Measurements from ENCODE around the gene PTPRK. TPM values are rescaled to one million over a fixed set of nuclear protein-coding genes. Genes with fewer than 3 reads are reported as not detected.

PTPRK gene
- total and polyA plus RNA-seq, 2 experiments from 2014 or later = 26.9 to 56.4 TPM

GRCh38 chr6:128188678-128189077 is 331.7 kb downstream of the PTPRK start:
- no peak overlapping the region for H3K27ac ChIP-seq (ENCODE audit: low read depth)
- peak; percentile 32 for DNase-seq (ENCODE audit: low spot score)
- H3K36me3 ChIP-seq (ENCODE audit: insufficient read depth) = no peaks in the 10 kb centered on the region
- Mint-ChIP-seq H3K4me3 (no peak overlapping the region), H3K27ac (no peak overlapping the region), H3K4me1 (peaks cover 3% of the 10 kb centered on the region; the same call in 2 of the 3 replicates), H3K27me3 (ENCODE audit: insufficient read depth, low read depth, poor library complexity) (peaks cover 2% of the 10 kb centered on the region), H3K9me3 (no peaks in the 10 kb centered on the region), H3K36me3 (ENCODE audit: low read depth) (no peaks in the 10 kb centered on the region)
- no peaks in the 10 kb centered on the region; the same call in 1 of the 2 replicates for H3K4me1 ChIP-seq (ENCODE audit: insufficient read depth)
- no peaks in the 10 kb centered on the region for H3F3A ChIP-seq (replicated peaks; ENCODE audit: low read depth)
- no peak overlapping the region for H3K4me2 ChIP-seq
- H3K4me3 ChIP-seq = no peak overlapping the region
- TF ChIP-seq ZNF462 (CRISPR knock-in tag; IDR thresholded peaks at IDR 0.05) (peak; percentile 57; the same call in 1 of the 2 replicates), CTCF (conservative IDR thresholded peaks at IDR 0.05; ENCODE audit: low read depth in 2 of 2) (no peak)
- no peak overlapping the region for H2AFZ ChIP-seq
- ATAC-seq = no peak; the same call in 2 of the 3 replicates
- H3K9me2 ChIP-seq (ENCODE audit: insufficient read depth) = no peaks in the 10 kb centered on the region
- H3K27me3 ChIP-seq (ENCODE audit: insufficient read depth) = no peaks in the 10 kb centered on the region
- no peaks in the 10 kb centered on the region for H4K20me1 ChIP-seq (replicated peaks; ENCODE audit: insufficient read depth)
- no peaks in the 10 kb centered on the region for H3K79me2 ChIP-seq (replicated peaks; ENCODE audit: insufficient read depth)

- no peak overlapping the region for H3K4me3 Mint-ChIP-seq
- Histone ChIP-seq H3K79me2 (replicated peaks; ENCODE audit: insufficient read depth) (no peaks in the 10 kb centered on the region), H3K4me3 (no peak overlapping the region), H3K4me2 (no peak overlapping the region), H3K4me1 (ENCODE audit: insufficient read depth) (no peaks in the 10 kb centered on the region), H3K27me3 (ENCODE audit: insufficient read depth) (no peaks in the 10 kb centered on the region), H2AFZ (no peak overlapping the region), H3K9me2 (ENCODE audit: insufficient read depth) (no peaks in the 10 kb centered on the region), H3F3A (replicated peaks; ENCODE audit: low read depth) (no peaks in the 10 kb centered on the region), H4K20me1 (replicated peaks; ENCODE audit: insufficient read depth) (no peaks in the 10 kb centered on the region), H3K36me3 (ENCODE audit: insufficient read depth) (no peaks in the 10 kb centered on the region), H3K27ac (ENCODE audit: low read depth) (no peak overlapping the region)
- DNase-seq (ENCODE audit: low spot score) (no peak), ATAC-seq (no peak)
- peaks cover 2% of the 10 kb centered on the region for H3K27me3 Mint-ChIP-seq (ENCODE audit: insufficient read depth, low read depth, poor library complexity)
- H3K36me3 Mint-ChIP-seq (ENCODE audit: low read depth) = no peaks in the 10 kb centered on the region; the same call in 2 of the 3 replicates
- no peak overlapping the region for H3K27ac Mint-ChIP-seq
- H3K9me3 Mint-ChIP-seq = no peaks in the 10 kb centered on the region
- H3K4me1 Mint-ChIP-seq = peaks cover 3% of the 10 kb centered on the region; the same call in 2 of the 3 replicates
- TF ChIP-seq REST (IDR thresholded peaks at IDR 0.05; ENCODE audit: unreplicated experiment) = no peak
- no peak for TF ChIP-seq ZNF114 (CRISPR knock-in tag; IDR thresholded peaks at IDR 0.05)
- no peak for TF ChIP-seq ZNF331 (CRISPR knock-in tag; IDR thresholded peaks at IDR 0.05; ENCODE audit: low read depth)
- TF ChIP-seq POLR2AphosphoS5 (IDR thresholded peaks at IDR 0.05; ENCODE audit: low read depth) = no peak
- no peak for TF ChIP-seq NANOG (IDR thresholded peaks at IDR 0.05; ENCODE audit: borderline replicate concordance)
- TF ChIP-seq EZH2 (IDR thresholded peaks at IDR 0.05; ENCODE audit: low read depth, unreplicated experiment) = no peak
- TF ChIP-seq STAT1 (IDR thresholded peaks at IDR 0.05; ENCODE audit: unreplicated experiment) = no peak
Observed at GRCh38 chr6:128186729-128187128, 333.7 kb downstream of the PTPRK start.
